IPS-20b (cell line): ENCODE measurements around the gene TP53.
"Not testable (repeated sequence)": the region's sequence is repeated elsewhere in the genome, so short reads cannot be mapped to it uniquely, and the experiment has no call there.

Experiments
- H3K27ac ChIP-seq: one replicate; pipeline ENCODE4 v1.5.1; 2013; ENCODE audit warnings: low read length
- H3K27me3 ChIP-seq: 2 replicates; pipeline ENCODE4 v1.6.1; 2013; ENCODE audit warnings: mild to moderate bottlenecking, low read length, inconsistent platforms; ENCODE audit not compliant: insufficient read depth
- H3K36me3 ChIP-seq: 2 replicates; pipeline ENCODE4 v1.6.1; 2013; ENCODE audit warnings: low read depth, mild to moderate bottlenecking, inconsistent platforms, low read length, moderate library complexity; ENCODE audit not compliant: insufficient read depth
- H3K4me1 ChIP-seq: 2 replicates; pipeline ENCODE4 v1.6.1; 2013; ENCODE audit warnings: mild to moderate bottlenecking, control low read depth, inconsistent platforms, low read length, moderate library complexity; ENCODE audit not compliant: insufficient read depth
- H3K4me3 ChIP-seq: 2 replicates; pipeline ENCODE4 v1.5.1; 2013; ENCODE audit warnings: mild to moderate bottlenecking, low read length, inconsistent platforms
- H3K9ac ChIP-seq: 2 replicates; pipeline ENCODE4 v1.6.1; 2013; ENCODE audit warnings: low read depth, mild to moderate bottlenecking, inconsistent platforms, low read length, moderate library complexity
- H3K9me3 ChIP-seq: 2 replicates; pipeline ENCODE4 v1.6.1; 2013; ENCODE audit warnings: mild to moderate bottlenecking, low read depth, low read length, inconsistent platforms; ENCODE audit not compliant: insufficient read depth

TP53 gene

GRCh38 chr17:7625749-7626148, 61.5 kb downstream of the TP53 start:
- not testable (repeated sequence) for H3K9ac ChIP-seq, H3K4me1 ChIP-seq, H3K27me3 ChIP-seq, H3K4me3 ChIP-seq, H3K27ac ChIP-seq, H3K36me3 ChIP-seq, H3K9me3 ChIP-seq

GRCh38 chr17:7623661-7624060, 63.6 kb downstream of the TP53 start:
- Histone ChIP-seq H3K9me3 (no peaks in the 10 kb centered on the region), H3K4me3 (no peak overlapping the region), H3K27ac (no peak overlapping the region), H3K36me3 (peaks cover 8% of the 10 kb centered on the region; the same call in 1 of the 2 replicates), H3K27me3 (no peaks in the 10 kb centered on the region), H3K4me1 (peaks cover 6% of the 10 kb centered on the region; the same call in 1 of the 2 replicates), H3K9ac (no peak overlapping the region)

- Histone ChIP-seq H3K9ac (no peak overlapping the region), H3K27me3 (no peaks in the 10 kb centered on the region), H3K36me3 (0 out of 2 replicates have a peak, but pooled peaks cover under 1% of the 10 kb centered on the region), H3K4me1 (no peaks in the 10 kb centered on the region), H3K4me3 (no peak overlapping the region), H3K27ac (no peak overlapping the region), H3K9me3 (no peaks in the 10 kb centered on the region)
Observed at GRCh38 chr17:7620835-7621234, 66.5 kb downstream of the TP53 start.

GRCh38 chr17:7618608-7619007, 68.7 kb downstream of the TP53 start:
- Histone ChIP-seq H3K9ac (no peak overlapping the region), H3K27me3 (no peaks in the 10 kb centered on the region), H3K4me3 (no peak overlapping the region), H3K36me3 (no peaks in the 10 kb centered on the region), H3K4me1 (peaks cover under 1% of the 10 kb centered on the region; the same call in 1 of the 2 replicates), H3K9me3 (no peaks in the 10 kb centered on the region), H3K27ac (no peak overlapping the region)
